SH-SY5Y (cell line): ENCODE results near the gene NOC2L.

ENCODE experiments used
- GATA2 ChIP-seq: IDR thresholded peaks from 2 replicates; pipeline ENCODE4 v1.6.1; 2011; ENCODE audit warnings: mild to moderate bottlenecking, low read depth, low read length
- GATA3 ChIP-seq: IDR thresholded peaks from 2 replicates; pipeline ENCODE4 v1.6.1; 2011; ENCODE audit warnings: low read depth, mild to moderate bottlenecking, low read length, moderate library complexity

DNA sequence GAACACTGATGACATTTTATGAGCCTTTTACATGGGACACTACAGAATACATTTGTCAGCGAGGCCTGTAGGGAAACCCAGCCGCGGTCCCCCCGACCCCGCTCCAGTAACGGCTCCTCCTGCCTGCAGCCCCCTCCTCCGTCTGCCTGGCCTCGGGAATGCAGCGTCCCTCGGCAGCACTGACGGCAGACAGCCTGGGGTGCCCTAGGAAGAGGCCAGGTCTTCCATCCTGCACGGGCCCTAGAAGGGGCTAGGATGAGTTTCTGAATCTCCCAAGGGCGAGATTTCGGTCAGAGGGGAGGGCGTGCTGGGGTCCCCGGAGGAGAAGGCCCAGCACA lies 26.9 kb downstream of the NOC2L start:
- TF ChIP-seq GATA3 = no peak
- no peak for TF ChIP-seq GATA2
